ENCODE results near the gene PLXNA1. TPM values are rescaled to one million over a fixed set of nuclear protein-coding genes. Genes with fewer than 3 reads are reported as not detected.

Gene PLXNA1
- polyA plus RNA-seq, 1 experiment = 57.2 TPM

DNA sequence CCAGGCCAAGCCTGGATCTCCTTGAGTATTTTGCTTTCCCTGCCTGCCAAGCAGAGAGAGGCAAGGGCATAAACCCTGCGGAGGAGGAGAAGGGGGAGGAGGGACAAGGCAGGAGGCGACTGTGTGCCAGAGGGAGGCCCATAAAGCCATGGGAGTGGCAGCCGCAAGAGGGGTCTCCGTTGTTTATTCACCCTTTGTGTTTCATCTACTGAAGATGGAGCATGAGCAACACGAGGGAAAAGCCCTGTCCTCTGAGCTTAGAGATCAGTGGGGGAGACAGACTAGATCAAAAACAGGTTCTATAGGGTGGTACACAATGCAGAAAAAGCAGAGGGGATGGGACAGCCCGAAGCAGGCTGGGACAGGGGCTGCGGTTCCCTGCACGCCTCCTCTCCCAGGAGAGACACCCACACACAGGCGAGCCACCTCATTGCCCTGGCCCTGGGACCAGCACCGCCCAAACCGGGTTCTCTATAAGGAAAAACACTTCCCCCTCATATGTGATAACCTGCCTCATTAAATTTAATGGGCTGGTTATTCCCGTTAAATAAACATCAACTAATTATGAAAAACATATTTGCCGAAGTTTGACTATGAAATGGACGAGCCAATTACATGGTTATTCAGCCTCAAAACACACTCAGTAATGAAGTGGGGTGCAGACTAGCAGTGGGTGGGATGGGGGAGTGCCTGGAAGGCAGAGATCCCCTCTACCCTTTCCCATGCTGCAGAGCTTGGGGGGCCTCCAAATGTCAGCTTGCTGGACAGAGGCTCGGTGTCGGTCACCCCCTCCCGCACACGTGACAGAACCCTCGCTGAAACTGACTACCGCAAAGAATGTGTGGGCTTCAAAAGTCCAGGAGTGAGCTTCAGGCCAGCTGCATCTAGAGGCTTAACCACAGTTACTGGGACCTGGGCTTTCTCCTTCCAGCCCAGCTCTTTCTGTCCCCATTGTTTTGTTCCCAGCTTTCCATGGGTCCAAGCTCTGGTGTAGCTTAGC lies 14.2 kb upstream of the PLXNA1 start:
- TF ChIP-seq, protein P1, sequence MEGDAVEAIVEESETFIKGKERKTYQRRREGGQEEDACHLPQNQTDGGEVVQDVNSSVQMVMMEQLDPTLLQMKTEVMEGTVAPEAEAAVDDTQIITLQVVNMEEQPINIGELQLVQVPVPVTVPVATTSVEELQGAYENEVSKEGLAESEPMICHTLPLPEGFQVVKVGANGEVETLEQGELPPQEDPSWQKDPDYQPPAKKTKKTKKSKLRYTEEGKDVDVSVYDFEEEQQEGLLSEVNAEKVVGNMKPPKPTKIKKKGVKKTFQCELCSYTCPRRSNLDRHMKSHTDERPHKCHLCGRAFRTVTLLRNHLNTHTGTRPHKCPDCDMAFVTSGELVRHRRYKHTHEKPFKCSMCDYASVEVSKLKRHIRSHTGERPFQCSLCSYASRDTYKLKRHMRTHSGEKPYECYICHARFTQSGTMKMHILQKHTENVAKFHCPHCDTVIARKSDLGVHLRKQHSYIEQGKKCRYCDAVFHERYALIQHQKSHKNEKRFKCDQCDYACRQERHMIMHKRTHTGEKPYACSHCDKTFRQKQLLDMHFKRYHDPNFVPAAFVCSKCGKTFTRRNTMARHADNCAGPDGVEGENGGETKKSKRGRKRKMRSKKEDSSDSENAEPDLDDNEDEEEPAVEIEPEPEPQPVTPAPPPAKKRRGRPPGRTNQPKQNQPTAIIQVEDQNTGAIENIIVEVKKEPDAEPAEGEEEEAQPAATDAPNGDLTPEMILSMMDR (IDR thresholded peaks at IDR 0.05; ENCODE audit: insufficient read depth, low read depth, low read length) = no peak
- DNase-seq (ENCODE audit: low read depth) = no peak
- Histone ChIP-seq H3K36me3 (ENCODE audit: control insufficient read depth, insufficient read depth, low read length) (no peaks in the 10 kb centered on the region), H3K27me3 (ENCODE audit: control insufficient read depth, insufficient read depth, low read length) (no peaks in the 10 kb centered on the region; the same call in 1 of the 2 replicates), H3K4me3 (ENCODE audit: low read depth, low read length) (no peak overlapping the region)
- POLR2A ChIA-PET = no interaction called here
- CTCF ChIA-PET = interaction anchor here (1.2 to 1.8 kb wide), 4 partner anchors 9 to 13 kb away, joined by 3 to 6 read pairs (median 4); no protein-coding TSS in a partner anchor

DNA sequence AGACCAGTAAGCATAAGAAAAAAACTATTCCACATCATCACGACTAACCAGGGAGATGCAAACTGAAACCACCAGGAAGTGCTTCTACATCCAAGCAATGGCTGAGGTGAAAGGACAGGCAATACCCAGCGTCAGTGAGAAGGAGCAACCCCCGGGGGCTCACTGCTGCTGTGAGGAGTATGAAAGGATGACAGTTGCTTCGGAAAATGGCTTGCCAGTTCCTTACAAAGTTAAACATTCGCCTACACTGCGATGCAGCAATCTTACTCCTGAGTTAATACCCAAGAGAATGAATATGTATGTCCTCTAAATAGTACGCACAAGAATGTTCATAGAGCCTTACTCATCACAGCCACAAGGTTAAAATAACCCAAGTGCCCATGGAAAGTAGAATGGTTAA lies 13.3 kb upstream of the PLXNA1 start:
- no peak for DNase-seq (ENCODE audit: low read depth)
- no peaks in the 10 kb centered on the region; the same call in 1 of the 2 replicates for H3K27me3 ChIP-seq (ENCODE audit: control insufficient read depth, insufficient read depth, low read length)
- H3K4me3 ChIP-seq (ENCODE audit: low read depth, low read length) = no peak overlapping the region
- TF ChIP-seq, protein P1 (IDR thresholded peaks at IDR 0.05; ENCODE audit: insufficient read depth, low read depth, low read length) = no peak
- H3K36me3 ChIP-seq (ENCODE audit: control insufficient read depth, insufficient read depth, low read length) = no peaks in the 10 kb centered on the region
- ChIA-PET CTCF (interaction anchor here (1.1 to 2.2 kb wide), 5 partner anchors 9 to 218 kb away, joined by 3 to 9 read pairs (median 3); partner anchors contain the start of gene PLXNA1), POLR2A (no interaction called here)

DNA sequence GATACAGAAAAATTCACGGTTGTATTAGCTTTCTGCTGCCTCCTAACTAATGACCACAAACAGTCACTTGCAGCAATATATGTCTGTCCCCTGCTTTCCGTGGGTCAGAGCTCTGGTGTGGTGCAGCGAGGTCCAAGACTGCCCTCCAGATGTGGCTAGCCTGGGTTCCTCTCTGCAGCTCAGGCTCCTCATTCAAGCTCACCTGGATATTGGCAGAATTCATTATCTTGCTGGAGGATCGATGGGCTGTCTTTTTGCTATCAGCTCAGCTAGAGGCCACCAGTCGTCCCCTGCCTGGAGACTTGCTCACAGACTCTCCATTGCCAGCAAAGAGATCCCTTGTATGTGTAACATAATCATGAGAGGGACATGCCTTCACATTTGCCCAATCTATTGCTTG lies 12.8 kb upstream of the PLXNA1 start:
- POLR2A ChIA-PET = no interaction called here

DNA sequence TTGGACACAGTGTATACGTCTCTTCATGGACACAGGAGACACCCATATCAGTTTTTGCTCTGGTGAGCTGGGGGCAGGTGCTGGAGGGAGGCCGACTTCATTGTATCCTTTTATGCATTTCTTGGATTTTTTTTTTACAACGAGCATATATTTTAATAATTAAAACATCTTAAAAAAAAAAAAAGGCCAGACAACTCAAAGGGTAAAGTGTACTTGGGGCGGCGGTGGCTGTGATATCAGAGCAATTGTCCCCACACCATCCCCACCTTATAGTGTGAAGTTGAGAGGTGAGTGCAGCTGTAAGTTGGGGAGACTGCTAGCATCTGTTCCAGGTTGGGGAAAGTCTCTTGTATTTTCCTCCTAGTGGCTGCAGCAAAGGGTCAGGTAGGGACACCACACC lies 12.0 kb upstream of the PLXNA1 start:
- no peaks in the 10 kb centered on the region for H3K36me3 ChIP-seq (ENCODE audit: control insufficient read depth, insufficient read depth, low read length)

More for the DNA sequence above, 12.8 kb upstream of the PLXNA1 start:
- no peaks in the 10 kb centered on the region for H3K36me3 ChIP-seq (ENCODE audit: control insufficient read depth, insufficient read depth, low read length)
- CTCF ChIA-PET = interaction anchor here (1.1 to 2.2 kb wide), 4 partner anchors 9 to 218 kb away, joined by 3 to 9 read pairs (median 4); partner anchors contain the start of gene PLXNA1
- no peak overlapping the region for H3K4me3 ChIP-seq (ENCODE audit: low read depth, low read length)
- TF ChIP-seq, protein P1 (IDR thresholded peaks at IDR 0.05; ENCODE audit: insufficient read depth, low read depth, low read length) = no peak
- DNase-seq (ENCODE audit: low read depth) = no peak
- H3K27me3 ChIP-seq (ENCODE audit: control insufficient read depth, insufficient read depth, low read length) = no peaks in the 10 kb centered on the region; the same call in 1 of the 2 replicates

More for the DNA sequence above, 12.0 kb upstream of the PLXNA1 start:
- CTCF ChIA-PET = interaction anchor here (1.1 to 2.2 kb wide), 5 partner anchors 11 to 216 kb away, joined by 3 to 9 read pairs (median 4); partner anchors contain the start of gene PLXNA1
- TF ChIP-seq, protein P1 (IDR thresholded peaks at IDR 0.05; ENCODE audit: insufficient read depth, low read depth, low read length) = no peak
- H3K4me3 ChIP-seq (ENCODE audit: low read depth, low read length) = no peak overlapping the region
- POLR2A ChIA-PET = interaction anchor here (0.7 kb wide), 1 partner anchor 171 kb away, joined by 3 read pairs; no protein-coding TSS in a partner anchor
- H3K27me3 ChIP-seq (ENCODE audit: control insufficient read depth, insufficient read depth, low read length) = no peaks in the 10 kb centered on the region; the same call in 1 of the 2 replicates
- no peak for DNase-seq (ENCODE audit: low read depth)
